Bronchial epithelial cell (primary cell): ENCODE data around the gene ANKRD40. TPM values are rescaled to one million over a fixed set of nuclear protein-coding genes. Genes with fewer than 3 reads are reported as not detected.

Source experiments
- DNase-seq: peaks from one replicate; pipeline ENCODE4 v3.0.0-alpha.2; 2010; ENCODE audit warnings: low read depth
- FAIRE-seq: peaks from 2 replicates; lab custom pipeline; 2011; peaks lifted over from hg19 to GRCh38; lab: Jason Lieb, UNC
- H3K27me3 ChIP-seq: 2 replicates; pipeline ENCODE4 v1.5.1; 2011; ENCODE audit warnings: low read length; ENCODE audit not compliant: control insufficient read depth, insufficient read depth
- H3K36me3 ChIP-seq: 2 replicates; pipeline ENCODE4 v1.5.1; 2011; ENCODE audit warnings: low read length; ENCODE audit not compliant: control insufficient read depth, insufficient read depth
- H3K4me3 ChIP-seq: 2 replicates; pipeline ENCODE4 v1.5.1; 2011; ENCODE audit warnings: mild to moderate bottlenecking, low read depth, low read length, control low read depth
- total RNA-seq: library from RNA; depleted of rRNA; stranded (reverse); fragments of >200 nt; gene quantifications from 2 replicates; pipeline ENCODE4 v1.2.1, GENCODE V29; 2014
- TF ChIP-seq, protein P1 (sequence below): IDR thresholded peaks from 2 replicates; pipeline ENCODE4 v1.5.1; 2011; ENCODE audit warnings: mild to moderate bottlenecking, moderate library complexity, low read length, control low read depth, inconsistent platforms; ENCODE audit not compliant: insufficient read depth, severe bottlenecking

Gene ANKRD40
- total RNA-seq, 1 donor from 2014 or later, result 25.8 TPM

DNA sequence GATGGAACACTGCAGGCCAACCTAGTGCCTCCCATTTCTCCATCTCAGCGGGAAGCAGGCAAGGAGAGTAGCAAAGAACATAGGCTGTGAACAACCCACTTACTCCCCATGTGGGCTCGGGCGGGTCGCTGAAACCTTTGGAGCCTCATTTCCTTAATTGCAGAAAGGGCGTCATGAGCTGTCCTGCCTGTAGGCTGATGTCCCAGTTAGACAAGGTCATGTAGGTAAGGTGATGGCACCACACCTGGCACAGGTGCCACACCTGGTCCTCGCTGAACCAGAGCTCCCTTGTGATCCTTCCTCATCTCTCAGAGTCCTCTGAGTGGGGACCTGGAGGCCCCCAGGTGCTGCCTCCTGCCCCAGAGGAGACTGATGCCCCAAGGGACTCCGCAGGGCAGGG is 50.1 kb downstream of the ANKRD40 start:
- Histone ChIP-seq H3K27me3 (no peaks in the 10 kb centered on the region), H3K4me3 (no peak overlapping the region), H3K36me3 (peaks cover 2% of the 10 kb centered on the region)
- TF ChIP-seq, protein P1, sequence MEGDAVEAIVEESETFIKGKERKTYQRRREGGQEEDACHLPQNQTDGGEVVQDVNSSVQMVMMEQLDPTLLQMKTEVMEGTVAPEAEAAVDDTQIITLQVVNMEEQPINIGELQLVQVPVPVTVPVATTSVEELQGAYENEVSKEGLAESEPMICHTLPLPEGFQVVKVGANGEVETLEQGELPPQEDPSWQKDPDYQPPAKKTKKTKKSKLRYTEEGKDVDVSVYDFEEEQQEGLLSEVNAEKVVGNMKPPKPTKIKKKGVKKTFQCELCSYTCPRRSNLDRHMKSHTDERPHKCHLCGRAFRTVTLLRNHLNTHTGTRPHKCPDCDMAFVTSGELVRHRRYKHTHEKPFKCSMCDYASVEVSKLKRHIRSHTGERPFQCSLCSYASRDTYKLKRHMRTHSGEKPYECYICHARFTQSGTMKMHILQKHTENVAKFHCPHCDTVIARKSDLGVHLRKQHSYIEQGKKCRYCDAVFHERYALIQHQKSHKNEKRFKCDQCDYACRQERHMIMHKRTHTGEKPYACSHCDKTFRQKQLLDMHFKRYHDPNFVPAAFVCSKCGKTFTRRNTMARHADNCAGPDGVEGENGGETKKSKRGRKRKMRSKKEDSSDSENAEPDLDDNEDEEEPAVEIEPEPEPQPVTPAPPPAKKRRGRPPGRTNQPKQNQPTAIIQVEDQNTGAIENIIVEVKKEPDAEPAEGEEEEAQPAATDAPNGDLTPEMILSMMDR, result no peak
- FAIRE-seq (no peak), DNase-seq (no peak)

DNA sequence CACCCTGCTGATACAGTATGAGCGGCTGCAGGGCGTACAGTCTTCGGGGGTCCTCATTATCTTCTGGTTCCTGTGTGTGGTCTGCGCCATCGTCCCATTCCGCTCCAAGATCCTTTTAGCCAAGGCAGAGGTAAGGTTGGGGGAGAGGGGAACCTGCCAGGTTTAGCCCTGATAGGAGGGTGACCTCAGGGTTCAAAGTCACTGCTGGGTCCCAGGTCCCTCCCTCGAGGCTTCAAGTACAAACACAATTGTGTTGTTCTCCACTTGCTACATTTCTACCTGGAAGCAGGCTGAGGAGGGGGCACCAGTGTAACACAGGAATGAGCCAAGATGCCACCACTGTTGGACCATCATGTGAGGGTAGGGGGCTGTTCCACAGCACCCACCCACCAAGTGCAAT is 50.7 kb downstream of the ANKRD40 start:
- peaks cover 2% of the 10 kb centered on the region for H3K36me3 ChIP-seq
- no peak for DNase-seq
- H3K27me3 ChIP-seq, result no peaks in the 10 kb centered on the region
- no peak overlapping the region for H3K4me3 ChIP-seq
- FAIRE-seq, result no peak
- TF ChIP-seq, protein P1, result no peak

DNA sequence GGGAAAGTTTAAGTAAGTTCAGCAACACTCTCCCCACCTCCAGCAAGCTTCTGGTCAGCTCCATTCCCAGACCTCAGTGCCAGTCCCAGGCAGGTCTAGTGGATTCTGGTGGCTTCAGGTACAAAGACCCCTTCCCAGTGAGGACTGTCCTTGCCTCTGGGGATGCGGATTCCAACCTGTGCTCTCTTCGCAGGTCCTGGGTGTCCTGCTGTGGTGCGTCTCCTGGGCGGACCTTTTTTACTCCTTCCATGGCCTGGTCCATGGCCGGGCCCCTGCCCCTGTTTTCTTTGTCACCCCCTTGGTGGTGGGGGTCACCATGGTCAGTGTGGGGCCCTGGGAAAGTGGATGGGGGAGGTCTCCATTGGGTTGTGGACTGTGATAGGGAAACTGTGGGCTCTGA is 51.2 kb downstream of the ANKRD40 start:
- H3K36me3 ChIP-seq, result peaks cover 2% of the 10 kb centered on the region
- no peaks in the 10 kb centered on the region for H3K27me3 ChIP-seq
- H3K4me3 ChIP-seq, result no peak overlapping the region
- DNase-seq, result no peak
- no peak for FAIRE-seq
- TF ChIP-seq, protein P1, result no peak

DNA sequence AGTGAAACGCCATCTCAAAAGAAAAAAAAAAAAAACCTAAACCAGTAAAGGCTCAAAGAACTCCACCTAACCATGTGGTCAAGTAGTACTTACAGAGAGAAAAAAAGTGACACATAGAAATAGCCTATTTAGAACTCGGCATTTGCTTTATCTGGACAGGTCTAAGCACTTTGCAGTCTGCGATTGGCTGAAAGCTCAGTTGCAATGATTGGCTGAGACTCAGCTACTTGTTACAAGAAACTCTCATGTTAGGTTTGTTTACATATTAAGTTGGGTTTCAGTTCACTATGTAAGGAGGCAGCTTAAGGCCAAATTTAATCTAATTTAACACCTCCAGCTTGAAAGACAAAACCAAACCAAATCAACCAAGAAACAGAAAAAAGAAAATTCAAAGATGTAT is 54.0 kb downstream of the ANKRD40 start:
- Histone ChIP-seq H3K27me3 (no peaks in the 10 kb centered on the region), H3K4me3 (no peak overlapping the region), H3K36me3 (peaks cover 2% of the 10 kb centered on the region)
- TF ChIP-seq, protein P1, result no peak
- FAIRE-seq, result no peak
- DNase-seq, result no peak

DNA sequence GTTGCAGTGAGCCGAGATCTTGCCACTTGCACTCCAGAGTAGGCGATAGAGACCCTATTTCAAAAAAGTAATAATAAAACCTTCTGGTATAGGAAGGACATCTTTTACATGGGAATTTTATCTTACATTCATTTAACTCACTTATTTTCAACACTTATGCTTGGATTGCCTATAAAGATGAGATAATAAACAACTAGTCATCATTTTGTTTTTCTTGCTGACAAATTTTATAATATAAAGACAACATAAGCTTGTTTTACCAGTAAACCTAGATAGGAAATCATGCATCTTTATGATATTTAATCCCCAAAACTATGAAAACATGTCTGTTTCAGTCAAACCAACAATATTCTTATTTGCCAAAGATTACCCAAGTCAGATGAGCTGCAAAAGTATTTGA is 56.1 kb downstream of the ANKRD40 start:
- Histone ChIP-seq H3K4me3 (no peak overlapping the region), H3K36me3 (no peaks in the 10 kb centered on the region), H3K27me3 (no peaks in the 10 kb centered on the region)
- TF ChIP-seq, protein P1, result no peak
- DNase-seq (no peak), FAIRE-seq (no peak)
